RWPE2 (cell line): Measurements from ENCODE around the gene RNF6.

Source experiments
- ATAC-seq: fragments of 200-7000 bp; cut with Tn5 transposase; 3 replicates; pipeline ENCODE4 v1.9.1; 2021; ENCODE audit warnings: low read depth
- DNase-seq: peaks from one replicate; pipeline ENCODE4 v3.0.0-alpha.2; 2020; ENCODE audit warnings: low spot score
- H3K27ac ChIP-seq: fragments of 450-650 bp; 2 replicates; pipeline ENCODE4 v1.5.1; 2017; ENCODE audit warnings: mild to moderate bottlenecking; ENCODE audit not compliant: poor library complexity, severe bottlenecking
- H3K27me3 ChIP-seq: fragments of 250-450 bp; sonication (Bioruptor Pico); 2 replicates; pipeline ENCODE4 v1.5.1; 2021; ENCODE audit warnings: mild to moderate bottlenecking, moderate library complexity; ENCODE audit not compliant: insufficient read depth, poor library complexity, severe bottlenecking
- H3K36me3 ChIP-seq: fragments of 250-450 bp; sonication (Bioruptor Pico); 2 replicates; pipeline ENCODE4 v1.5.1; 2020; ENCODE audit warnings: low read depth, mild to moderate bottlenecking, moderate library complexity
- H3K4me1 ChIP-seq: fragments of 250-450 bp; sonication (Bioruptor Pico); 2 replicates; pipeline ENCODE4 v1.5.1; 2021; ENCODE audit warnings: mild to moderate bottlenecking, moderate library complexity; ENCODE audit not compliant: insufficient read depth, poor library complexity, severe bottlenecking
- H3K4me3 ChIP-seq: fragments of 250-450 bp; sonication (Bioruptor Pico); 2 replicates; pipeline ENCODE4 v1.5.1; 2021; ENCODE audit warnings: mild to moderate bottlenecking, moderate library complexity; ENCODE audit not compliant: severe bottlenecking
- H3K9me3 ChIP-seq: fragments of 250-450 bp; sonication (Bioruptor Pico); 2 replicates; pipeline ENCODE4 v1.5.1; 2021; ENCODE audit warnings: mild to moderate bottlenecking, moderate library complexity; ENCODE audit not compliant: severe bottlenecking
- CTCF ChIP-seq: fragments of 450-650 bp; IDR thresholded peaks from one replicate; pipeline ENCODE4 v1.5.1; 2017; ENCODE audit warnings: mild to moderate bottlenecking, moderate library complexity; ENCODE audit not compliant: poor library complexity, severe bottlenecking

The RNF6 gene

GRCh38 chr13:26257049-26257448 is 34.9 kb upstream of the RNF6 start:
- Histone ChIP-seq H3K36me3 (no peaks in the 10 kb centered on the region), H3K27ac (no peak overlapping the region), H3K27me3 (no peaks in the 10 kb centered on the region), H3K9me3 (no peaks in the 10 kb centered on the region), H3K4me3 (no peak overlapping the region), H3K4me1 (peaks cover 13% of the 10 kb centered on the region)
- DNase-seq (no peak), ATAC-seq (no peak)
- TF ChIP-seq CTCF: no peak

- peak; percentile 50 for TF ChIP-seq CTCF
- H3K36me3 ChIP-seq: no peaks in the 10 kb centered on the region
- H3K27me3 ChIP-seq: no peaks in the 10 kb centered on the region
- DNase-seq: no peak
- no peak for ATAC-seq
- peaks cover 13% of the 10 kb centered on the region for H3K4me1 ChIP-seq
- H3K9me3 ChIP-seq: no peaks in the 10 kb centered on the region
- peak overlapping the region; percentile 96 for H3K4me3 ChIP-seq
- H3K27ac ChIP-seq: no peak overlapping the region
Measured at GRCh38 chr13:26255691-26256277, 33.7 kb upstream of the RNF6 start.

GRCh38 chr13:26255115-26255514 is 33.0 kb upstream of the RNF6 start:
- no peak for TF ChIP-seq CTCF
- peak overlapping the region; percentile 96 for H3K4me3 ChIP-seq
- no peaks in the 10 kb centered on the region for H3K27me3 ChIP-seq
- H3K9me3 ChIP-seq: no peaks in the 10 kb centered on the region
- no peak for DNase-seq
- peak overlapping the region; percentile 49 for H3K27ac ChIP-seq
- H3K4me1 ChIP-seq: peaks cover 13% of the 10 kb centered on the region
- H3K36me3 ChIP-seq: no peaks in the 10 kb centered on the region
- no peak for ATAC-seq

GRCh38 chr13:26254583-26255111 is 32.5 kb upstream of the RNF6 start:
- peak overlapping the region; percentile 49 for H3K27ac ChIP-seq
- H3K27me3 ChIP-seq: no peaks in the 10 kb centered on the region
- ATAC-seq (peak; percentile 65), DNase-seq (peak; percentile 53)
- no peaks in the 10 kb centered on the region for H3K9me3 ChIP-seq
- TF ChIP-seq CTCF: no peak
- peak overlapping the region; percentile 96 for H3K4me3 ChIP-seq
- H3K36me3 ChIP-seq: no peaks in the 10 kb centered on the region
- H3K4me1 ChIP-seq: peaks cover 13% of the 10 kb centered on the region
